ENCODE measurements around the gene OAT.

Gene OAT

DNA sequence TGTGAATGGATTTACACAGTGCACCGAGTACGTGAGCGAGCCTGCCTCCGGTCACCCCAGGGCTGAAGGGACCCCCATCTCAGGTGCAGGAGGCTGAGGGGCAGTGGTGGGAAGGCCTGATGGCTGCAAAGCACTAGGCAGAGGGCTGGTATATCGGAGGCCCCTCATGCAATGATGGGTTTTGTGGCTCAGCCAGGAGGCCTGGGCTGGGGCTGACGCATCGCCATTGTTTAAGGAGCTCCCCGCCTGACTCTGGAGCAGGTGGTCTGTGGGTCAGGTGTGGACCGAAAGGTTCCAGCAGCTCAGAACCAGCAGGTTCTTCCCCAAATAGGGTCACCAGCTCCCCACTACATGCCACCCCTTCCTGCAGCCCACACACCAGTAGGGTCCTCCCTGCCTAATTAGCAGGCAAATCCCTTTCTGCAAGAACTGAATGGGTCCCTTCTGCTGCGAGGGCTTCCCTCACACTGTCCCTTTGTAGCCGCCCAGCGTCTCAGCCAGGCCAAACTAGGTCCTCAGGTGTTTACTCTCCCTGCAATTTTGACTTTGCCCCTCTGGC, 33.0 kb downstream of the OAT start:
- no peak for DNase-seq
- Mint-ChIP-seq H3K27ac (no peak overlapping the region), H3K4me1 (peaks cover 4% of the 10 kb centered on the region), H3K27me3 (peaks cover 39% of the 10 kb centered on the region), H3K4me3 (no peak overlapping the region), H3K9me3 (no peaks in the 10 kb centered on the region), H3K36me3 (no peaks in the 10 kb centered on the region)
- CTCF ChIA-PET, result interaction anchor here (1.1 kb wide), 1 partner anchor 18 kb away, joined by 3 read pairs; no protein-coding TSS in a partner anchor

DNA sequence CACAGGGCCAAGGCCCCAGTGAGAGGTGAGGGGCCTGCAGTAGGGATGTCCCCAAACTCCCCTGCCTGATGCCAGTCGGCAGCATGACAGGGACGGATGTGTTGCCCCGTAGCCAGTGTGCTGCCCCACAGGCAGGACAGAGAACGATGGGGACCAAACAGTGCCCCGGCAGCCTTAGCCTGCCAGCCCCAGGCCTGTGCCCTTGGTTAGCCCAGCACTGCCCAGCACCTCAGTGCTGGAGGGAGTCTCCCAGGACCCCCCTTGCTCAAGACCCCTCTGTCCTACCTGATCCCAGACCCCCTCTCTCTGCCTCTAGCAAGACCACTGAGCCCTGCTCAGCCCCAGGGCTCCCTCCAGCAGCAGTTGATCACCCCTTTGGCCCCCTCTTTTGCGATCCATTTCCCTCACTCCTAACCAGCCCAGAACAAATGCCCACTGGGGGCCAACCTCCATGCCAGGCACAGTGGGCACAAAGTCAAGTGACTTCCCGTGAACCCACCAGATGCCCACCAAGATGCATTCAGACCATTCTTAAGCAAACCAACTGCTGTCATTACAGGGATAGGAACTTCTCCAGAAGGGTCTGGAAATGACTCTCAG, 34.0 kb downstream of the OAT start:
- CTCF ChIA-PET, result interaction anchor here (1.1 to 1.4 kb wide), 2 partner anchors 8 to 19 kb away, joined by 3 to 4 read pairs; no protein-coding TSS in a partner anchor
- peaks cover 49% of the 10 kb centered on the region for H3K27me3 Mint-ChIP-seq
- peaks cover under 1% of the 10 kb centered on the region for H3K4me1 Mint-ChIP-seq
- H3K27ac Mint-ChIP-seq, result no peak overlapping the region
- no peak for DNase-seq
- H3K4me3 Mint-ChIP-seq, result no peak overlapping the region
- no peaks in the 10 kb centered on the region for H3K9me3 Mint-ChIP-seq
- no peaks in the 10 kb centered on the region for H3K36me3 Mint-ChIP-seq

DNA sequence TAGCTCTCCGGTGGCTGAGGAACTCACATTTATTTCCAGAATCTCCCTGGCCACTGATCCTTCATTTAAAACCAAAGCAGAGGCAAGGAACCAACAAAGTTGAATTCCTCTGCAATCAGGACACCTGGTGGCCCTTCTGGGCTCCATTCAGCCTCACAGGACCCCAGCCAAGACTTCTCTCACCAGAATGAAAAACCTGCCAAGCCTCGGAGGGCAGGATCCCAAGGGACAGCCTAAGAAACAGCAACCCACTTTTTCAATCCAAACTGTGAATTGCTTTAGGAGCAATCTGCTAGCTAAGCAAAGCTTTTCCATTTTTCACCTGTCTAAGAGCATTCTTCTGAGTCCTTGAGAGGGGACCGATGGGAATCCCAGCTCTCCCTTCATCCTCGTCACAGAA, 34.6 kb downstream of the OAT start:
- Mint-ChIP-seq H3K27ac (no peak overlapping the region), H3K27me3 (peaks cover 54% of the 10 kb centered on the region), H3K4me1 (no peaks in the 10 kb centered on the region), H3K4me3 (no peak overlapping the region), H3K9me3 (no peaks in the 10 kb centered on the region), H3K36me3 (no peaks in the 10 kb centered on the region)
- DNase-seq, result no peak
- CTCF ChIA-PET, result interaction anchor here (1.0 to 1.4 kb wide), 2 partner anchors 9 to 389 kb away, joined by 3 to 4 read pairs; no protein-coding TSS in a partner anchor

DNA sequence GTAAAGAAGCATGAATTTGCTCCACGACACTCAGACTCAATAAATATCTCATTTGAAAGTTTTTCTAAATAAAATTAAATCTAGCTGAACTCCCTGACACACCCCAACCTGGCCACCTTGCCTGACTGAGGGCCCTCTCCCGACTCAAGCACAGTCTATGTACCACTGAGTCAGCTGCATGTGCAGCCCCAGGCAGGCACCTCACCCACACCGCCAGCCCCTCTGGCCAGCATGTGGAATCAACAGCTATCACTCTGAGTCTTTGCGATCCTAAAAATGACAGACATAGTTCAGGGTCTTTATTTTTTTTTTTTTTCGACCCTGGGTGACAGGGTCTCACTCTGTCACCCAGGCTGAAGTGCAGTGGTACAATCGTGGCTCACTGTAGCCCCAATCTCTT, 35.2 kb downstream of the OAT start:
- Mint-ChIP-seq H3K27me3 (peaks cover 55% of the 10 kb centered on the region), H3K4me1 (no peaks in the 10 kb centered on the region), H3K36me3 (no peaks in the 10 kb centered on the region), H3K27ac (no peak overlapping the region), H3K9me3 (no peaks in the 10 kb centered on the region), H3K4me3 (no peak overlapping the region)
- CTCF ChIA-PET, result interaction anchor here (0.6 to 1.4 kb wide), 3 partner anchors 9 to 388 kb away, joined by 3 to 4 read pairs (median 3); no protein-coding TSS in a partner anchor
- DNase-seq, result no peak

DNA sequence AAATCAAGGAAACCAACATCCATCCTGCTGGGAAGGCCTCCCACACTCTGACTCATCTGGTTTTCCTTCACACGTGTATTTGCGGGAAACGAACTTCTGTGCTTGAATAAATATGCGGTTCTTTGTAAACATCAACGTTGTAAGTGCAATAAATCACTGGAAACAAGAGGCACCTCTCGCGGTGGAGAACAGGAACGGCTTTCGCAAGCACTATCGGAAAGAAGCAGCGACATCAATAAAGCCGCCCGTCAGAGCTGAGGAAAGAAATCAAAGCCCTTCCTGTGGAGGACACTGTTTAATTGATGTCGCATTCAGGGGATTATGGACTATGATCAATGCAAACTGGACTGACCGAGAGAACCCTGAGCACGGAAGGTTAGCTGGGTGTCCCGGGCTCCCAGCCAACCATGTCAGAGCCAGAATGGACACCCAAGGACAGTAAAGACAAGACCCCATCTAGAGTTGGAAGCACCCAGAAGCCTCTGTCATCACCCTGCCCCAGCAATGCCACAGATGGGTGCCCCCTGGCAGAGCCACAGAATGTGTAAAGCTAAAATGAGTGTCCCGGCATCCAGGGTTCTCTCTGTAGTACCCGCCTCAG, 37.6 kb downstream of the OAT start:
- Mint-ChIP-seq H3K4me3 (no peak overlapping the region), H3K9me3 (no peaks in the 10 kb centered on the region), H3K27ac (no peak overlapping the region), H3K36me3 (no peaks in the 10 kb centered on the region), H3K27me3 (peaks cover 70% of the 10 kb centered on the region), H3K4me1 (no peaks in the 10 kb centered on the region)
- CTCF ChIA-PET, result interaction anchor here (1.4 to 2.2 kb wide), 3 partner anchors 8 to 387 kb away, joined by 5 to 8 read pairs (median 6); no protein-coding TSS in a partner anchor
- no peak for DNase-seq

DNA sequence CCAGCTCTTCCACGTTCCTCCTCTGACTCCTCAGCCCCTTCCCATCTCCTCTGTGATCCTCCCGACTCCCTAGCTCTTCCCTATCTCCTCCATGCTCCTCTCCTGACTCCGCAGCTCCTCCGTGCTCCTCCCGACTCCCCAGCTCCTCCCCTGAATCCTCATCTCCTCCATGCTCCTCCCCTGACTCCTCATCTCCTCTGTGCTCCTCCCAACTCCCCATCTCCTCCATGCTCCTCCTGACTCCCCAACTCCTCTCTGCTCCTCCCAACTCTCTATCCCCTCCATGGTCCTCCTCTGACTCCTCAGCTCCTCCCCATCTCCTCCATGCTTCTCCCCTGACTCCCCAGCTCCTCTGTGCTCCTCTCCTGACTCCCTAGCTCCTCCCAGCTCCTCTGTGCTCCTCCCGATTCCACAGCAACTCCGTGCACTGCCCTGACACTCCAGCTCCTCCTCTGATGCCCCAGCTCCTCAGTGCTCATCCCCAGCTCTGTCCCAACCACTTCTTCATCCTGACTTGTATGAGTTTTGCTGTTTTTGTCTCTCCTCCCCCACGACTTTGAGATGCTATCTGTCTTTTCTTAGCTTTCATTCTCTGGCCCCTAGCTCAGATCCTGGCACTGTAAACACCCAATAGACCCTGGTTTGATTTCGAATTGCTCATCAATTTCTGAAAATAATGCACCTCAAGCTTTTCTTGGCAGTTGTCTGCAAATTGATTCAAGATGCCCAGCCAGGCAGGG, 38.3 kb downstream of the OAT start:
- no peaks in the 10 kb centered on the region for H3K9me3 Mint-ChIP-seq
- H3K4me1 Mint-ChIP-seq, result no peaks in the 10 kb centered on the region
- CTCF ChIA-PET, result interaction anchor here (0.8 to 2.2 kb wide), 3 partner anchors 8 to 386 kb away, joined by 4 to 8 read pairs (median 5); no protein-coding TSS in a partner anchor
- H3K27ac Mint-ChIP-seq, result no peak overlapping the region
- peaks cover 70% of the 10 kb centered on the region for H3K27me3 Mint-ChIP-seq
- H3K36me3 Mint-ChIP-seq, result no peaks in the 10 kb centered on the region
- H3K4me3 Mint-ChIP-seq, result no peak overlapping the region
- no peak for DNase-seq

DNA sequence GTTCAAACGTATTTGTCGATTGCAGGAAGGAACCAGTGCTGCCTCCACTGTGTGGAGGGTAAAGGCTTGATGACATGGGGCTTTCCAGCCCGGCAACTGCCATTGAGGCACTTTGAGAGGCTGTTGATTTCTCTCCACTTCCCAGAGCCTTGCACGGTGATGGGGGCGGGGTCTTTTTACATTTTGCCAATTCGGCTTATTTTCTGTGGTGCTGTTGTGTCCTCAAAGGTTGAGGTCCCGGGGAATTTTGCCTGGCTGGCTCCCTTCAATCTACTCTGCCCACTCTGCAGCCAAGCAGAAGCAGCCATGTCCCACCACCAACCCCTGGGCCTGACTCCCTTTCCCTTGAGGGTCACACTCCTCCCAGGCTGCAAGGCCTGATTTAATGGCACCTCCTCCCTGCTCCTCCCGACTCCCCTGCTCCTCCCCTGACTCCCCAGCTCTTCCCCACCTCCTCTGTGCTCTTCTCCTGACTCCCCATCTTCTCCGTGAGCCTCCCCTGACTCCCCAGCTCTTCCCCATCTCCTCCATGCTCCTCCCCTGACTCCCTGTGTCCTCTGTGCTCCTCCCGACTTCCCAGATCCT, 39.0 kb downstream of the OAT start:
- Mint-ChIP-seq H3K27ac (no peak overlapping the region), H3K9me3 (no peaks in the 10 kb centered on the region), H3K4me3 (no peak overlapping the region), H3K27me3 (peaks cover 66% of the 10 kb centered on the region), H3K36me3 (no peaks in the 10 kb centered on the region), H3K4me1 (no peaks in the 10 kb centered on the region)
- CTCF ChIA-PET, result interaction anchor here (0.8 to 1.7 kb wide), 2 partner anchors 9 to 382 kb away, joined by 4 to 5 read pairs; no protein-coding TSS in a partner anchor
- no peak for DNase-seq

DNA sequence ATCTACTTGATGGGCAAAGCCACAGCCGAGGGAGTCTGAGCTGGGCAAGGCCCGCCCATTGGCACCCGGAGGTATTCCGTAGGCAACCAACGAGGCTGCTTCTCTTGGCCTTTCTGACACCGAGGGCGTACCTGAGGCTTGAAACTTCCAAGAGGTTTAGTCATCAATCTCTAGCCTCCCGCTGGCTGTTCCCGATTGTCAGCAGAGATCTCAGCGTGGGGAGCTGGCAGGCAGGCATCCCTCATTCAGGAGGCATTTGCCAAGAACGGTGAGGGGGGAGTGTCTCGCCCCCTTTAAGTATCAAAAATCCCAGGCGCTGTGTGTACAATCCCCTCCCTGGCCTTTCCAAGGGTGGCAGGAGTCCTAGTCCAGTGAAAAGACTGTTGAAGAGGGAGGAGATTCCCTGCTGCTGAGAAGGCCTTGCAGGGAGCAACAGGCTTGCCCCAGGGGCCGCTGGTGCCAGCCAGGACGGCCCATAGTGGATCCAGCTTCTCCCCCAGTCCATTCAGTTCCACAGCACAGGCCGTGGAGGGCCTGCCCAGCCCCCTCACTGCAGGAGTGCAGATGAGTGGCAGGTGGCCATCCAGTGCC, 39.7 kb downstream of the OAT start:
- Mint-ChIP-seq H3K27me3 (peaks cover 63% of the 10 kb centered on the region), H3K9me3 (no peaks in the 10 kb centered on the region), H3K4me1 (no peaks in the 10 kb centered on the region), H3K4me3 (no peak overlapping the region), H3K27ac (no peak overlapping the region), H3K36me3 (no peaks in the 10 kb centered on the region)
- DNase-seq, result no peak
- CTCF ChIA-PET, result no interaction called here

DNA sequence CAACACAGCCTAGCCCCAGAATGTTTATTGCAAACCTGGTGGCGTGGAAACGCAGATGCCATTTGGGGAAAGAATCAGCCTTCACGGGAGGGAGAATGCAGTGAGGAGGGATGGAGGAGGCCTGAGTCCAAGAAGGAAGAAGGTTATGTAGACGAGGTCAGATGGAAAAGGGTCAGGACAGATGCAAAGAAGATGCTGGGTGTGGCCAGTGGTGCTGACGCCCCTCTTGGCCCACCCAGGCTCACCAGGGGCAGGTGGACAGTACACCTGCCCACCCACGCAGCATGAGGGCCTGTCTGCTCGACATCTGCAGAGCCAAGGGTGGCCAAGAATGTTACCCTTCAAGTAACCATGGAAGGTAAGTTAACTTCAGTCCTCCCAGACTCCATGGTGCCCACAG, 40.5 kb downstream of the OAT start:
- H3K9me3 Mint-ChIP-seq, result no peaks in the 10 kb centered on the region
- no peaks in the 10 kb centered on the region for H3K36me3 Mint-ChIP-seq
- H3K4me3 Mint-ChIP-seq, result no peak overlapping the region
- H3K4me1 Mint-ChIP-seq, result no peaks in the 10 kb centered on the region
- H3K27me3 Mint-ChIP-seq, result peaks cover 62% of the 10 kb centered on the region
- no peak overlapping the region for H3K27ac Mint-ChIP-seq
- CTCF ChIA-PET, result no interaction called here
- DNase-seq, result no peak

DNA sequence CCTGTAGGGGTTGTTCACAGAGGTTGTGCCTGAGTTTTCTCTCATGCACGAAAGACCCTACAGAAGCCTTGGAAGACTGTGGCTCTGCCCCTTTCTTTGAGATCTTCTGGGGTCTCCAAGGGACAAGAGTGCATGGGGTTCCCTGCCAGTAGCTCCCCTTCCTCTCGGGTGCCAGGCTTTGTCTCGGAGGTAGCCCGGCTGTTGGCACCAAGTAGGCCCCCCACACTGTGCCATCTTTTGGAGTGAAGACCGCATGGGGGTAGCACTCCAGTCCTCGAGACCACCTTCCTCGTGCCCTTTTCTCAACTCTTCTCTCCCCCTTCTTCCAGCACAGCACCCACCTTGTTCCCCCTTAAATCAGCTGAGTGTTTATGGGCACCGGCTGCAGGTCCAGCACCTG, 41.6 kb downstream of the OAT start:
- H3K4me1 Mint-ChIP-seq, result no peaks in the 10 kb centered on the region
- CTCF ChIA-PET, result no interaction called here
- no peaks in the 10 kb centered on the region for H3K9me3 Mint-ChIP-seq
- DNase-seq, result no peak
- H3K27me3 Mint-ChIP-seq, result peaks cover 61% of the 10 kb centered on the region
- no peak overlapping the region for H3K4me3 Mint-ChIP-seq
- no peaks in the 10 kb centered on the region for H3K36me3 Mint-ChIP-seq
- H3K27ac Mint-ChIP-seq, result no peak overlapping the region

DNA sequence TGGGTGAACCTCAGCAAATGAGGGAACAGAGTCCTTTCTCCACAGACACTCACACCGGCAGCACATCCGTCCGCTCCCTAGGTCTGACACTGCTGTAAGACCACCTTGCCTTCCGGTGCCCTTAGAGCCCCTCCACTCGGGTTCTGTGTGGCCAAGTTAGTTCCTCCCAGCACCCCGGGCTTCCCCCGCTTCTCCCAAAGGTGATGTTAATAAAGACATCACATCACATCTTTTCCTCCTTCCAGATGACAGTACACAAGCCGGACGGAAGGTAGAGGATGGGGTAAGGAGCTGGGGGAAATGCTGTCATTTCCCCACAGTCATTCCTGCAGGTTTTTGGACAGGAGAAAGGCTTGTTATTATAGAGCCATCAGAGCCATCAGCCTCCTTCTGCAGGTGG, 42.3 kb downstream of the OAT start:
- no peaks in the 10 kb centered on the region for H3K4me1 Mint-ChIP-seq
- H3K36me3 Mint-ChIP-seq, result no peaks in the 10 kb centered on the region
- H3K27me3 Mint-ChIP-seq, result peaks cover 54% of the 10 kb centered on the region
- no peak overlapping the region for H3K27ac Mint-ChIP-seq
- H3K9me3 Mint-ChIP-seq, result no peaks in the 10 kb centered on the region
- DNase-seq, result no peak
- no peak overlapping the region for H3K4me3 Mint-ChIP-seq
- CTCF ChIA-PET, result no interaction called here

DNA sequence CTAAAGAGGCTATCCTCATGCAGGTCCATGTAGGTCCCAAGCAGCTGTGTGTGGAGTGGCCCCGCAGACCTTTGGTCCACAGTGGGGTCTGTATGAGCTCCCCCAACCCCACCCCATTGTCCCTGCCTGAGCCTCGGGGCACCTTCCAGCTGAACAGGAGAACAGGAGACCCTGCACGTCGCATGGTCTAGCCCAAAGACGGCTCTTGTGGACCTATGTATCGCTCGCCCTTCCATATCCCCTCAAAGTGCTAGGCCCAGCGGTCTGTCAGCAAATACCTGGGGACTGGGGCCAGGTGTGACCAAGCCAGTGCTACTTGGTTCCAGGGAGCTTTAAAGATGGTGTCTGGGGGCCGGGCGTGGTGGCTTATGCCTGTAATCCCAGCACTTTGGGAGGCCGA, 43.0 kb downstream of the OAT start:
- CTCF ChIA-PET, result no interaction called here
- H3K27ac Mint-ChIP-seq, result no peak overlapping the region
- no peak for DNase-seq
- no peaks in the 10 kb centered on the region for H3K9me3 Mint-ChIP-seq
- H3K4me1 Mint-ChIP-seq, result no peaks in the 10 kb centered on the region
- H3K36me3 Mint-ChIP-seq, result no peaks in the 10 kb centered on the region
- H3K27me3 Mint-ChIP-seq, result peaks cover 53% of the 10 kb centered on the region
- H3K4me3 Mint-ChIP-seq, result no peak overlapping the region

DNA sequence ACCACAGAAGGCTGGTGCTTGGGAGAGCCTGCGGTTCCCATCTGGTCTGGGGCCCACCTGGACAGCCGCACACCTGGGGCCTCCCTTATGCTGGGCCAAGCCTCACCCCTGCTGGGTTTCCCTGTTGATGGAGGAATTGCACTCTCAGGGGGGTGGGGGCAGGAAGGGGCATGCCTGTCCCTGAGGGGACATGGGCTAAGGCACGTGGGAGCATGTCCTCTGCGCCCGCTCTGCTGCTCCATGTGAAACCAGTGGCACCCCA, 43.4 kb downstream of the OAT start:
- no peak overlapping the region for H3K27ac Mint-ChIP-seq
- no peaks in the 10 kb centered on the region for H3K9me3 Mint-ChIP-seq
- no peaks in the 10 kb centered on the region for H3K4me1 Mint-ChIP-seq
- CTCF ChIA-PET, result no interaction called here
- DNase-seq, result no peak
- no peak overlapping the region for H3K4me3 Mint-ChIP-seq
- H3K27me3 Mint-ChIP-seq, result peaks cover 49% of the 10 kb centered on the region
- H3K36me3 Mint-ChIP-seq, result no peaks in the 10 kb centered on the region
